Measurements from ENCODE around the gene NRXN2.

GRCh38 chr11:64629796-64630562 is 93.0 kb downstream of the NRXN2 start:
- peak; percentile 50 for TF ChIP-seq CTCF (IDR thresholded peaks at IDR 0.05)
- no peak for TF ChIP-seq EZH2 (IDR thresholded peaks at IDR 0.05)
- no peak for TF ChIP-seq EZH2phosphoT487 (IDR thresholded peaks at IDR 0.05)
